ENCODE results near the gene ACAP2. TPM values are rescaled to one million over a fixed set of nuclear protein-coding genes. Genes with fewer than 3 reads are reported as not detected.

Gene ACAP2
- total and polyA plus RNA-seq, 2 donors (not counting 1 experiment from before 2014, with no cell fraction given): 33.7 to 86.5 TPM

- TF ChIP-seq EZH2 (IDR thresholded peaks at IDR 0.05; ENCODE audit: low read length, missing control alignments) (no peak), CTCF (conservative IDR thresholded peaks at IDR 0.05 in 1 of 2, IDR thresholded peaks at IDR 0.05 in 1 of 2; ENCODE audit: low read depth in 1 of 2, low read length in 2 of 2) (no peak)
- H3K4me2 ChIP-seq (ENCODE audit: extremely low read depth, insufficient read depth, low read length): no peak overlapping the region
- DNase-seq (ENCODE audit: low read depth in 2 of 2): no peak
Observed at GRCh38 chr3:195240939-195241338, 201.9 kb downstream of the ACAP2 start.

DNA sequence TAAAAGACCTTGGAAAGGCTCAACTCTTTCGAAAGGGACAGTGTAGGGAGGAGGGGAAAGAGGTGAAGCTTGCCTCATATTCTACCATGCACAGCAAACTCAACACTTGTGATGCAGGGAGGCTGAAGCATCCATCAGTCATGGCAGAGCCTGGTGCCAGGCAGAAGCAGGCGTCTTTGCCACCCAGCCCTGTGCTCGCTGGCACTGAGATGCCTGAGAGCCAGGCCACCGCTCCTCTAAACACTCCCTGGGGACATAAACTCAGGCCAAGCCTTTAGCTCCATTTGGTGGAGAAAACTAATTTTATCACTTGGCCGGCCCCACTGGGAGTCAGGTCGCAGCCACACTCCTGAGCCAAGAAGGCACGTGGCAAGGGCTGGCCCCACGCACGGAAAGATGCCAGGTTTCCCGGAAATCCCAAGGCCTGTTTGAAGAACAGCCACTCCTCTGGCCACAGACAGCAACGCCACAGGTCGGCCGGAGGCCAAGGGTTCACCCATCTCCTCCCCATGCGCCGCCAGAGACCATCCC, 202.6 kb downstream of the ACAP2 start:
- H3K4me2 ChIP-seq (ENCODE audit: extremely low read depth, insufficient read depth, low read length): no peak overlapping the region
- H4K20me1 ChIP-seq (ENCODE audit: control insufficient read depth, extremely low read depth, insufficient read depth, low read length): no peaks in the 10 kb centered on the region
- H3K9ac ChIP-seq (ENCODE audit: insufficient read depth, low read length): no peak overlapping the region
- peaks cover 2% of the 10 kb centered on the region for H3K4me1 ChIP-seq (ENCODE audit: control insufficient read depth, extremely low read depth, insufficient read depth, low read length)
- TF ChIP-seq CTCF (conservative IDR thresholded peaks at IDR 0.05 in 1 of 2, IDR thresholded peaks at IDR 0.05 in 1 of 2; ENCODE audit: low read depth in 1 of 2, low read length in 2 of 2) (no peak), EZH2 (IDR thresholded peaks at IDR 0.05; ENCODE audit: low read length, missing control alignments) (no peak)
- H3K27ac ChIP-seq (ENCODE audit: insufficient read depth, low read length): no peak overlapping the region
- H3K4me3 ChIP-seq (replicated peaks in 1 of 4; ENCODE audit: control extremely low read depth in 1 of 4, insufficient read depth in 1 of 4, low read depth in 3 of 4, low read length in 4 of 4): no peak overlapping the region
- H3K79me2 ChIP-seq (ENCODE audit: control insufficient read depth, insufficient read depth, low read length): no peaks in the 10 kb centered on the region
- H3K27me3 ChIP-seq (ENCODE audit: control insufficient read depth, insufficient read depth, low read length): no peaks in the 10 kb centered on the region
- no peak overlapping the region for H2AFZ ChIP-seq (ENCODE audit: low read length)
- no peaks in the 10 kb centered on the region for H3K36me3 ChIP-seq (ENCODE audit: control insufficient read depth, insufficient read depth, low read length)
- DNase-seq (ENCODE audit: low read depth in 2 of 2): no peak
- H3K9me3 ChIP-seq (ENCODE audit: control insufficient read depth, insufficient read depth, low read depth, low read length): no peaks in the 10 kb centered on the region

More at GRCh38 chr3:195240939-195241338, 201.9 kb downstream of the ACAP2 start:
- Histone ChIP-seq H3K4me3 (replicated peaks in 1 of 4; ENCODE audit: control extremely low read depth in 1 of 4, insufficient read depth in 1 of 4, low read depth in 3 of 4, low read length in 4 of 4) (no peak overlapping the region), H3K27me3 (ENCODE audit: control insufficient read depth, insufficient read depth, low read length) (no peaks in the 10 kb centered on the region), H2AFZ (ENCODE audit: low read length) (no peak overlapping the region), H3K9me3 (ENCODE audit: control insufficient read depth, insufficient read depth, low read depth, low read length) (no peaks in the 10 kb centered on the region), H4K20me1 (ENCODE audit: control insufficient read depth, extremely low read depth, insufficient read depth, low read length) (no peaks in the 10 kb centered on the region), H3K9ac (ENCODE audit: insufficient read depth, low read length) (no peak overlapping the region), H3K4me1 (ENCODE audit: control insufficient read depth, extremely low read depth, insufficient read depth, low read length) (peaks cover 2% of the 10 kb centered on the region), H3K79me2 (ENCODE audit: control insufficient read depth, insufficient read depth, low read length) (no peaks in the 10 kb centered on the region), H3K36me3 (ENCODE audit: control insufficient read depth, insufficient read depth, low read length) (no peaks in the 10 kb centered on the region), H3K27ac (ENCODE audit: insufficient read depth, low read length) (no peak overlapping the region)

GRCh38 chr3:195239121-195239520, 203.7 kb downstream of the ACAP2 start:
- Histone ChIP-seq H3K27ac (ENCODE audit: insufficient read depth, low read length) (no peak overlapping the region), H4K20me1 (ENCODE audit: control insufficient read depth, extremely low read depth, insufficient read depth, low read length) (no peaks in the 10 kb centered on the region), H3K79me2 (ENCODE audit: control insufficient read depth, insufficient read depth, low read length) (no peaks in the 10 kb centered on the region), H3K27me3 (ENCODE audit: control insufficient read depth, insufficient read depth, low read length) (no peaks in the 10 kb centered on the region), H3K4me1 (ENCODE audit: control insufficient read depth, extremely low read depth, insufficient read depth, low read length) (peaks cover 2% of the 10 kb centered on the region), H2AFZ (ENCODE audit: low read length) (no peak overlapping the region), H3K9ac (ENCODE audit: insufficient read depth, low read length) (no peak overlapping the region), H3K4me3 (replicated peaks in 1 of 4; ENCODE audit: control extremely low read depth in 1 of 4, insufficient read depth in 1 of 4, low read depth in 3 of 4, low read length in 4 of 4) (no peak overlapping the region), H3K36me3 (ENCODE audit: control insufficient read depth, insufficient read depth, low read length) (no peaks in the 10 kb centered on the region), H3K4me2 (ENCODE audit: extremely low read depth, insufficient read depth, low read length) (peak overlapping the region; percentile 13), H3K9me3 (ENCODE audit: control insufficient read depth, insufficient read depth, low read depth, low read length) (no peaks in the 10 kb centered on the region)
- DNase-seq (ENCODE audit: low read depth in 2 of 2): no peak
- no peak for TF ChIP-seq EZH2 (IDR thresholded peaks at IDR 0.05; ENCODE audit: low read length, missing control alignments)
- TF ChIP-seq CTCF (conservative IDR thresholded peaks at IDR 0.05 in 1 of 2, IDR thresholded peaks at IDR 0.05 in 1 of 2; ENCODE audit: low read depth in 1 of 2, low read length in 2 of 2): peak in 1 of 2 donors; percentile 18

All from fibroblast of lung (primary cell).